ENCODE data around the gene ANO6.
"Not testable (repeated sequence)": the region's sequence is repeated elsewhere in the genome, so short reads cannot be mapped to it uniquely, and the experiment has no call there.

ANO6 gene

GRCh38 chr12:45348311-45348710, 132.4 kb downstream of the ANO6 start:
- no peak for DNase-seq (ENCODE audit: low read depth)

- no peak for DNase-seq (ENCODE audit: low read depth)
These were observed 133.1 kb downstream of the ANO6 start for GRCh38 chr12:45348986-45349385.

- DNase-seq (ENCODE audit: low read depth): no peak
These were observed 134.0 kb downstream of the ANO6 start for GRCh38 chr12:45349916-45350315.

GRCh38 chr12:45350861-45351260, 135.0 kb downstream of the ANO6 start:
- no peak for DNase-seq (ENCODE audit: low read depth)

- DNase-seq (ENCODE audit: low read depth): no peak
These were observed 136.2 kb downstream of the ANO6 start for GRCh38 chr12:45351921-45352670.

- no peak for DNase-seq (ENCODE audit: low read depth)
These were observed 138.0 kb downstream of the ANO6 start for GRCh38 chr12:45353944-45354343.

- DNase-seq (ENCODE audit: low read depth): no peak
These were observed 138.5 kb downstream of the ANO6 start for GRCh38 chr12:45354399-45354798.

- no peak for DNase-seq (ENCODE audit: low read depth)
These were observed 139.8 kb downstream of the ANO6 start for GRCh38 chr12:45355730-45356129.

GRCh38 chr12:45356822-45357538, 141.1 kb downstream of the ANO6 start:
- DNase-seq (ENCODE audit: low read depth): no peak

- DNase-seq (ENCODE audit: low read depth): no peak
These were observed 141.9 kb downstream of the ANO6 start for GRCh38 chr12:45357539-45358417.

GRCh38 chr12:45362291-45362690, 146.4 kb downstream of the ANO6 start:
- no peak for DNase-seq (ENCODE audit: low read depth)

GRCh38 chr12:45363903-45364302, 148.0 kb downstream of the ANO6 start:
- no peak for DNase-seq (ENCODE audit: low read depth)

- peak; percentile 13 for DNase-seq (ENCODE audit: low read depth)
These were observed 153.1 kb downstream of the ANO6 start for GRCh38 chr12:45368841-45369489.

- no peak for DNase-seq (ENCODE audit: low read depth)
These were observed 161.9 kb downstream of the ANO6 start for GRCh38 chr12:45377815-45378214.

- DNase-seq (ENCODE audit: low read depth): no peak
These were observed 163.4 kb downstream of the ANO6 start for GRCh38 chr12:45379261-45379660.

- DNase-seq (ENCODE audit: low read depth): no peak
These were observed 165.5 kb downstream of the ANO6 start for GRCh38 chr12:45381351-45381750.

- peak; percentile 20 for DNase-seq (ENCODE audit: low read depth)
These were observed 172.7 kb downstream of the ANO6 start for GRCh38 chr12:45388545-45388944.

- DNase-seq (ENCODE audit: low read depth): no peak
These were observed 173.5 kb downstream of the ANO6 start for GRCh38 chr12:45389426-45389825.

GRCh38 chr12:45397499-45397898, 181.6 kb downstream of the ANO6 start:
- not testable (repeated sequence) for DNase-seq (ENCODE audit: low read depth)

GRCh38 chr12:45398552-45398951, 182.7 kb downstream of the ANO6 start:
- no peak for DNase-seq (ENCODE audit: low read depth)

GRCh38 chr12:45400991-45401390, 185.1 kb downstream of the ANO6 start:
- no peak for DNase-seq (ENCODE audit: low read depth)

GRCh38 chr12:45402288-45402687, 186.4 kb downstream of the ANO6 start:
- DNase-seq (ENCODE audit: low read depth): no peak
